GM12891 (cell line): ENCODE results near the gene STON2.
A peak's percentile ranks its signal among the peaks of the same experiment; 100 is the strongest.

Source experiments
- DNase-seq: peaks from one replicate; pipeline ENCODE4 v3.0.0; 2011; ENCODE audit warnings: low spot score; ENCODE audit not compliant: insufficient read length
- FAIRE-seq: peaks from 2 replicates; lab custom pipeline; 2011; peaks lifted over from hg19 to GRCh38; lab: Jason Lieb, UNC
- PAX5 ChIP-seq: IDR thresholded peaks from 2 replicates; pipeline ENCODE4 v1.6.1; 2011; ENCODE audit warnings: low read length, moderate library complexity, mild to moderate bottlenecking; ENCODE audit not compliant: insufficient read depth, severe bottlenecking
- POLR2A ChIP-seq: IDR thresholded peaks from 2 replicates; pipeline ENCODE4 v1.6.1; 2011; ENCODE audit warnings: low read depth, low read length, control low read depth
- POLR2AphosphoS5 ChIP-seq: IDR thresholded peaks from 2 replicates; pipeline ENCODE4 v1.6.1; 2011; ENCODE audit warnings: low read depth, low read length, control low read depth
- POU2F2 ChIP-seq: IDR thresholded peaks from 2 replicates; pipeline ENCODE4 v1.6.1; 2011; ENCODE audit warnings: low read depth, mild to moderate bottlenecking, control low read depth, low read length, moderate library complexity
- SPI1 ChIP-seq: IDR thresholded peaks from 2 replicates; pipeline ENCODE4 v1.6.1; 2011; ENCODE audit warnings: low read depth, low read length, control low read depth
- TAF1 ChIP-seq: IDR thresholded peaks from 2 replicates; pipeline ENCODE4 v1.6.1; 2011; ENCODE audit warnings: low read depth, low read length, control low read depth

The STON2 gene

DNA sequence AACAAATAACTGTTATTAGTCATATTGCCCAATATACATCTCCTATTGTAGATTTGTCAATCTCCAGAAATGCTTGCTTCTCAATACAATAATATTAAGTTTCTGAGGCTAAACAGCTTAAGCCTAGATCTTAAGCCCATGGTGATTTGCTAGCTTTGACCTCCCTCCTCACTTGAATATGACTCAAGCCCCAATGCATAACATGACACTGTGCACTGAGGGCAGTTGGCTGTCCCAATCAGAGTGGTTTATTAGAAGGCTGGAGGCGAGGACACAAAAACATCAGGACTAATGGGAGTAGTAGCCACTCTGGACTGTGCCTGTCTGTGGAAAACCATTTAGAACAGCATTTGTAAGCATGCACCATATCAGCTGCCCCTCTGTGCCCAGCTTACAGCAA is 98.3 kb downstream of the STON2 start:
- FAIRE-seq (no peak), DNase-seq (no peak)
- TF ChIP-seq SPI1, result no peak
- no peak for TF ChIP-seq POLR2AphosphoS5
- TF ChIP-seq POU2F2, result no peak
- no peak for TF ChIP-seq PAX5
- no peak for TF ChIP-seq POLR2A
- TF ChIP-seq TAF1, result no peak

DNA sequence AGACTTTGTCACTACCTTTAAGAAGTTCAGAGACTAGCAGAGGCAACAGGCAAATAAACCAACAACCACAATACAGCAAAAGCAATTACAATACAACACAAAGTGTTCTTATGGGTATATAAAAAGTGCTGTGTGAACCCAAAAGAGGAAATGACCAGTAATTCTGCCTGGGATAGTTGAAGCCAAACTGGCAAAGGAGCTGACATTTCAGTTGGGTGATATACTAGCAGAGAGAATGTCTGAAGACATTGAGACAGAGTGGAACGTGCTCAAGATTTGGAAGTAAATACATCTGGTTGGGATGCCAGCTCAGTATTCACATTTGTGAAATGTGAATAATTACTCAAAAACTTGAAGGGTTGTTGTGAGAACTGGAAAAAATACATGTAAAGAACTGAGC is 98.8 kb downstream of the STON2 start:
- no peak for TF ChIP-seq PAX5
- no peak for TF ChIP-seq TAF1
- TF ChIP-seq POLR2A, result no peak
- no peak for TF ChIP-seq POU2F2
- no peak for FAIRE-seq
- DNase-seq, result no peak

DNA sequence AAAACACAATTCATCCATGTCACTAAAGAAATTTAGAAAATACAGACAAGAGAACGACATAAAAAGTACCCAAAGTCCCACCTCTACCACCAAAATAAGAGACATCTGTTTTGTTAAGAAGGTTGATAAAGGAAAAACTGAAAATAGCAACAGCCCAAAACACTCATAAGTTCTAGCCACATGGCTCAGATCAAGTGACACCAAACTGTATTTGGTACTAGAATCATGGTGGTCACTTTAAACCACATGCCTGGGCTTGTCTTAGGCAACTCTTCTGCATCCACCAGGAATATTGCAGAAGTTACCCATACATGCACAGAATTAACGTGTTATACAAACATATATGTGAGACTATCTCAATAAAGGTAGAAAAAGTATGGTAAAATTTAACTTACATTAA is 101.2 kb downstream of the STON2 start:
- no peak for FAIRE-seq
- no peak for DNase-seq
- TF ChIP-seq POLR2AphosphoS5, result no peak
- TF ChIP-seq TAF1, result no peak
- no peak for TF ChIP-seq POU2F2
- TF ChIP-seq PAX5, result no peak
- no peak for TF ChIP-seq SPI1
- no peak for TF ChIP-seq POLR2A

DNA sequence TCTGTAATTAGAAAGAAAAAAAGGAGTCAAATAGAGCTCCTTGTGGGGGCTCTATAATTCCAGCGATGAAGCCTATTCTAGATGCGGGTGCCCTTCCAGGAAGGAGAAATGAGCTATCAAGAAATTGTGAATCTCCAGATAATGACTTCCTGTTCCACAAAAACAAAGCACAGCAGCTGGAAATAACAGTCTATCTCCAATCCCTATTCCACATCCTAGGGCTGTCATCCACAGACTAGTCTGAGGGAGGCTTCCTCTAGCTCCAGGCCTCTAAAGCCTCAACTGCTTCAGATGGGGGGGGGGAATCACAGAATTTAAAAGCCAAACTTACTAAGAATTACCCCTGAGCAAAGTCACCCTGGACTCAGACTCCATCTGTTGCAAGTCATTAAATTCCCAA is 102.0 kb downstream of the STON2 start:
- DNase-seq, result no peak
- no peak for TF ChIP-seq TAF1
- no peak for TF ChIP-seq SPI1
- TF ChIP-seq PAX5, result no peak
- no peak for TF ChIP-seq POLR2AphosphoS5
- TF ChIP-seq POLR2A, result no peak
- TF ChIP-seq POU2F2, result no peak
- no peak for FAIRE-seq

DNA sequence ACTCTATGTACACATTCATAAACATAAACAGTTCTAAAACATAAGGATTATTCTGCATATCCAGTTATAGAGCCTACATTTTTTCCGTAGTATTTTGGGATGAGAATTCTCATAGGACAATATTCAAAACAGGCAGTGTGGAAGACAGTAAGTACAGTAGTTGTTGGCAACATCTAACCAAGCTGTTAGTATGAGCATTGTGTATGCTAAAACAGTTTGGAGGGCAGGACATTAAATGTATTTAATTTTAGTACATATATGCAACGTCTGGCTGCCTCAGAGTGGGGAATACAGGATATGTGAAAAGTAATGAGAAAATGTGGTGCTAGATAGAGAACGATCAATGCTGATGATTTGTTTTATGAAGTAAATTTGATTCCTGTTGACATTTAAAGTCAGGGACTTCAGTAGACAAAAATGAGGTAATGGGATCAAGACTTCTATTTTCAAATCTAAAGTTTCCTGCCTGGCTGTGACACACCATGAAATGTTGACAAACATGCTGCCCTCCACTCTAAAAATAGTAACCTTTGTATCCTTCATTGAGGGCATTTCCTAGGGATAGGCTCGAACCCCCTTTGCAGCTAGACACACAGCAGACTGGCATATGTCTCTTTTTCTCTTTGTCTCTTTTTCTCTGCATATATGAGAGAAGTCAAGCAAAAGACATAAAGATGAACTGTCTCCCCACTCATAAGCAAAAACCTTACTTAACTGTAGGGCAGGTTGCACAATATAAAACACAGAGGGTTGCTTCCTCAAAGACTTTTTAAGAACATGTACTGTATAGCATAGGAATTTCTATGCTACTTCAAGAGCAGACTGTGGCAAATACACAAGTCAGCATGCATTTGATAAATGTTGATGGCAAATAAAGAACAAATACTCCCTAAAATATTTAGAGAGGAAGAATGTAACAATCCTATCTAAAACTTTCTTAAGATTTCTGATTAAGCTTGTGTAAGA is 103.9 kb downstream of the STON2 start:
- DNase-seq (no peak), FAIRE-seq (no peak)
- TF ChIP-seq POLR2A (no peak), TAF1 (no peak), PAX5 (no peak), SPI1 (no peak), POU2F2 (no peak), POLR2AphosphoS5 (no peak)

DNA sequence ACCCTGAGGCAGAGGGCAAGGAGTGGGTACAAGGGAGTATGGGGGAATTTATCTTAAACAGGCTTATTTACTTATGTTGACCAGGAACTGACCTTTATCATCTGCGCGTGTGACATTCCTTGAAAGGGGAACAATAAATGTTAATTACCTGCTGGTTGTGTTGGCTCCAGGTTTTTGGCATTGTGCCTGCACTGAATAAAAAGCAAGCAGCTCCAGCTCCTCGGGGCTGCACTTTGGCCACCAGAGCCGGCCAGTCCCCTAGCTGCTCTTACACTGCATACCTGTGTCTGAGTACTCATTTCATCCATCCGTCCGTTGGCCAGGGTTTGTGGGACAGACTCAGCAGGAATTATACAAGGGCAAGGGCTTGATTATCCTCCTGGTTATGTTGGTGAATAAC is 110.6 kb downstream of the STON2 start:
- TF ChIP-seq SPI1, result no peak
- no peak for TF ChIP-seq TAF1
- TF ChIP-seq POU2F2, result no peak
- TF ChIP-seq PAX5, result no peak
- no peak for TF ChIP-seq POLR2A
- TF ChIP-seq POLR2AphosphoS5, result no peak
- no peak for DNase-seq
- FAIRE-seq, result no peak

DNA sequence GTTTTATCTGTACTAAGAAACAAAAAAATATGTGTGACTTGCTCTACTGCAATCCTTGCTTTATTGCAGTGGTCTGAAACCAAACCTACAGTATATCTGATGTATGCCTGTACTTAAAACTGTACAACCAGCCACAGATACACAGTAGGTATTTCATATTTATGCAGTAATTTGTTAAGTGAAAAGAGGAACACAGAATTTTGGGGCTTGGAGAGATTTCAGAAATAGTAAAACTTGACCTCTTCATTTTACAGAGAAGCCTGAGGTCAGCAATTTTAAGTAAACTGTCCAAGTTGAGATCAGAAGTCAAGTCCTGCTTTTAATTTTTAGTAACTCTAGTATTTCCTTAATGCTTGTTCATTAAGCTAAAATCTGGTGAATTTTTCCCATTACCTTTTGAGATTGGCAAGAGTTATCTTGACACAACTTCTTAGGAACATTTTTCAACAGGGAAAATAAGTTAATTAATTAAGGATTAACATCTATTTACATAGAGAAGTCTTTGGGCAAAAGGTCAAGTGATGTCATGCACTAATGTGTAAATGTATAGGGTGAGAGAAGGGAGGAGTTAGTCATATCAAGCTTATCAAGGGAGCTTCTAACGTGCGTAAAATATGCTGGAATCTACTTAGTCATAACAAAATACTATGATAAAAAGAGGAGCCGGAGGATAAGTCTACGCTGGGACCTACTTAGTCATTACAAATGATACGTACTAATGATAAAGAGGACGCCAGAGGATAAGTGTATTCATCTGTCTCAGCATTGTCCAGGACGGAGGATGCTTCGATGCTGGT is 113.4 kb downstream of the STON2 start:
- TF ChIP-seq SPI1, result peak; percentile 81
- TF ChIP-seq POLR2A, result no peak
- FAIRE-seq, result no peak
- DNase-seq, result no peak

DNA sequence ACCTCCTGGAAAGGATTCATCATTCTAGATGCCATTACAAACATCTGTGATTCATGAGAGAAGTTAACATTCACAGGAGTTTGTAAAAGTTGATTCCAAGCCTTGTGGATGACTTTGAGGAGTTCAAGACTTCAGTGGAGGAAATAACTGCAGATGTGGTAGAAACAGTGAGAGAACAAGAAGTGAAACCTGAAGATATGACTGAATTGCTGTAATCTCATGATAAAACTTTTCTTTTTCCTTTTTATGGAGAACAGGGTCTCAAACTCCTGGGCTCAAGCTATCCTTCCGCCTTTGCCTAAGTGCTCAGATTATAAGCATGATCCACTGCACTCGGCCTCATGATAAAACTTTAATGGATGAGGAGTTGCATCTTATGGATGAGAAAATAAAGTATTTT is 114.9 kb downstream of the STON2 start:
- DNase-seq (no peak), FAIRE-seq (peak; percentile 43)
- TF ChIP-seq PAX5 (no peak), SPI1 (peak; percentile 86)

DNA sequence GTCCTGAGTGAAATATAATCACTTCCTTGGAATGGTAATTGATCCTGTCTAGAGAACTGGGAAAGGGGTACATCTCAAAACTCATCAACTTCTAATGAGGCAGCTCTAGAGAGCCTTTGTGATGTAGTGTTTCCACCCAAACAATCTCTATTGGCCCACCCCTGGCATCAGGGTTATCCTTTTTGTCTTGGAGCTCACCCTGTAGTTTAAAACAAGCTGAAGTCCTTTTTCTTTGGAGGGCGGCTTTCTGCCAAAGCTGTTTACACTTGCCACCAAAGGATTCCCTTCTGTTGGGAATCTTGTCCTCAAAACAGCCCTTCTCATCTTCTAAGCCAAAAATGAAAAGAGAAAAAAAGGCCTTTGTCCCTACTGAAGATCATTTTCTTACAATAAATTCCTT is 118.8 kb downstream of the STON2 start:
- TF ChIP-seq POLR2AphosphoS5 (no peak), TAF1 (no peak), POU2F2 (no peak), SPI1 (no peak), PAX5 (no peak), POLR2A (no peak)
- DNase-seq, result no peak
- no peak for FAIRE-seq

DNA sequence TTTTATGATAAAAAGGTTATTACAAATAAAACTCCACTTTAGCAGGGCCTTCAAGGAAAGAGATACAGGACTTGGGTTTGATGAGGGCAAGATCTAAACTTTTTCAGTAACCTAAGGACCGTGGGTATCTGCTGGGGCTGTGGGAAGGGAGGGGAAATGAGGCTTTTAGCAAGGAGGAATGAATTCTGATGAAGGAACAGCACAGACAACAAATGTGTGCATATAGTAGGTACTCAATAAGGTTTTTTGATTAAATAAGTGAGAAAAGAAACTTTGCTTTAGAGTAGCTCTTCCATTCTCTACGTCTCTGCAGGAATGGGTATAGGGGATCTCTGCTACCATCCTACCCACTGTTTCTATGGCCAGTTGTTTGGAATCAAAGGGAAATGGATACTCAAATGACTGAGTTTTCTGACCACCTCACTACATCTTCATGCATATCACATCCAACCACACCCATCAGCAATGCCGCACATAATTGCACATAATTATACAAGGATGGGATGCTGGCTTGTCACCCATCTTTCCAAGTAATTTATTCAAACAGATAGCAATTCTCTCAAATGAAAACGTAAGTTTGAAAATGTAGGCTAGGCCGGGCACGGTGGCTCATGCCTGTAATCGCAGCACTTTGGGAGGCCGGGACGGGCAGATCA is 119.9 kb downstream of the STON2 start:
- FAIRE-seq, result no peak
- TF ChIP-seq TAF1, result no peak
- TF ChIP-seq POLR2AphosphoS5, result no peak
- no peak for TF ChIP-seq POLR2A
- no peak for TF ChIP-seq POU2F2
- TF ChIP-seq PAX5, result no peak
- TF ChIP-seq SPI1, result no peak
- DNase-seq, result no peak
